ENCODE results near the gene R3HDM2. TPM values are rescaled to one million over a fixed set of nuclear protein-coding genes. Genes with fewer than 3 reads are reported as not detected.
"Not testable (repeated sequence)": the region's sequence is repeated elsewhere in the genome, so short reads cannot be mapped to it uniquely, and the experiment has no call there.

The R3HDM2 gene
- total and polyA plus RNA-seq, 2 donors (not counting 1 experiment from before 2014, with no cell fraction given) = 21.3 to 22.8 TPM

- no peak overlapping the region for H3K4me2 ChIP-seq (ENCODE audit: extremely low read depth, insufficient read depth, low read length)
- H3K9ac ChIP-seq (ENCODE audit: insufficient read depth, low read length) = no peak overlapping the region
- H3K4me1 ChIP-seq (ENCODE audit: control insufficient read depth, extremely low read depth, insufficient read depth, low read length) = no peaks in the 10 kb centered on the region
Observed at GRCh38 chr12:57341275-57341990, 89.4 kb downstream of the R3HDM2 start.

GRCh38 chr12:57340104-57340503 is 90.7 kb downstream of the R3HDM2 start:
- Histone ChIP-seq H3K9ac (ENCODE audit: insufficient read depth, low read length) (no peak overlapping the region), H3K4me2 (ENCODE audit: extremely low read depth, insufficient read depth, low read length) (no peak overlapping the region)

More at GRCh38 chr12:57341275-57341990, 89.4 kb downstream of the R3HDM2 start:
- no peaks in the 10 kb centered on the region for H3K9me3 ChIP-seq (ENCODE audit: control insufficient read depth, insufficient read depth, low read depth, low read length)
- H3K79me2 ChIP-seq (ENCODE audit: control insufficient read depth, insufficient read depth, low read length) = no peaks in the 10 kb centered on the region
- no peaks in the 10 kb centered on the region for H4K20me1 ChIP-seq (ENCODE audit: control insufficient read depth, extremely low read depth, insufficient read depth, low read length)
- no peaks in the 10 kb centered on the region for H3K27me3 ChIP-seq (ENCODE audit: control insufficient read depth, insufficient read depth, low read length)
- TF ChIP-seq CTCF (conservative IDR thresholded peaks at IDR 0.05 in 1 of 2, IDR thresholded peaks at IDR 0.05 in 1 of 2; ENCODE audit: low read depth in 1 of 2, low read length in 2 of 2) (no peak), EZH2 (IDR thresholded peaks at IDR 0.05; ENCODE audit: low read length, missing control alignments) (no peak)
- no peak overlapping the region for H3K27ac ChIP-seq (ENCODE audit: insufficient read depth, low read length)
- no peak overlapping the region for H2AFZ ChIP-seq (ENCODE audit: low read length)
- H3K4me3 ChIP-seq (replicated peaks in 1 of 4; ENCODE audit: control extremely low read depth in 1 of 4, insufficient read depth in 1 of 4, low read depth in 3 of 4, low read length in 4 of 4) = no peak overlapping the region
- DNase-seq (ENCODE audit: low read depth in 2 of 2) = peak in 1 of 2 donors; percentile 12
- H3K36me3 ChIP-seq (ENCODE audit: control insufficient read depth, insufficient read depth, low read length) = no peaks in the 10 kb centered on the region

GRCh38 chr12:57336299-57336698 is 94.5 kb downstream of the R3HDM2 start:
- H3K4me2 ChIP-seq (ENCODE audit: extremely low read depth, insufficient read depth, low read length); H3K36me3 ChIP-seq (ENCODE audit: control insufficient read depth, insufficient read depth, low read length); H3K4me3 ChIP-seq (replicated peaks in 1 of 4; ENCODE audit: control extremely low read depth in 1 of 4, insufficient read depth in 1 of 4, low read depth in 3 of 4, low read length in 4 of 4); H2AFZ ChIP-seq (ENCODE audit: low read length); H3K27me3 ChIP-seq (ENCODE audit: control insufficient read depth, insufficient read depth, low read length); H3K4me1 ChIP-seq (ENCODE audit: control insufficient read depth, extremely low read depth, insufficient read depth, low read length); H3K79me2 ChIP-seq (ENCODE audit: control insufficient read depth, insufficient read depth, low read length); H3K9me3 ChIP-seq (ENCODE audit: control insufficient read depth, insufficient read depth, low read depth, low read length); H3K27ac ChIP-seq (ENCODE audit: insufficient read depth, low read length); DNase-seq (ENCODE audit: low read depth in 2 of 2); H3K9ac ChIP-seq (ENCODE audit: insufficient read depth, low read length); H4K20me1 ChIP-seq (ENCODE audit: control insufficient read depth, extremely low read depth, insufficient read depth, low read length): not testable (repeated sequence)

More at GRCh38 chr12:57340104-57340503, 90.7 kb downstream of the R3HDM2 start:
- H3K9me3 ChIP-seq (ENCODE audit: control insufficient read depth, insufficient read depth, low read depth, low read length) = no peaks in the 10 kb centered on the region
- no peak for TF ChIP-seq CTCF (conservative IDR thresholded peaks at IDR 0.05 in 1 of 2, IDR thresholded peaks at IDR 0.05 in 1 of 2; ENCODE audit: low read depth in 1 of 2, low read length in 2 of 2)
- no peak for TF ChIP-seq EZH2 (IDR thresholded peaks at IDR 0.05; ENCODE audit: low read length, missing control alignments)
- no peaks in the 10 kb centered on the region for H3K79me2 ChIP-seq (ENCODE audit: control insufficient read depth, insufficient read depth, low read length)
- no peaks in the 10 kb centered on the region for H4K20me1 ChIP-seq (ENCODE audit: control insufficient read depth, extremely low read depth, insufficient read depth, low read length)
- H3K4me3 ChIP-seq (replicated peaks in 1 of 4; ENCODE audit: control extremely low read depth in 1 of 4, insufficient read depth in 1 of 4, low read depth in 3 of 4, low read length in 4 of 4) = no peak overlapping the region
- no peak overlapping the region for H2AFZ ChIP-seq (ENCODE audit: low read length)
- no peak overlapping the region for H3K27ac ChIP-seq (ENCODE audit: insufficient read depth, low read length)
- H3K27me3 ChIP-seq (ENCODE audit: control insufficient read depth, insufficient read depth, low read length) = no peaks in the 10 kb centered on the region
- no peaks in the 10 kb centered on the region for H3K36me3 ChIP-seq (ENCODE audit: control insufficient read depth, insufficient read depth, low read length)
- peak; percentile 75 to 84 for DNase-seq (ENCODE audit: low read depth in 2 of 2)
- no peaks in the 10 kb centered on the region for H3K4me1 ChIP-seq (ENCODE audit: control insufficient read depth, extremely low read depth, insufficient read depth, low read length)

All from fibroblast of lung (primary cell).